NCI-H2081 (cell line): Measurements from ENCODE around the gene ABCD1.

Source experiments
- DNase-seq, 2 experiments: peaks; one replicate each; lab custom pipeline; 2025; lab: John Stamatoyannopoulos, UW

ABCD1 gene

DNA sequence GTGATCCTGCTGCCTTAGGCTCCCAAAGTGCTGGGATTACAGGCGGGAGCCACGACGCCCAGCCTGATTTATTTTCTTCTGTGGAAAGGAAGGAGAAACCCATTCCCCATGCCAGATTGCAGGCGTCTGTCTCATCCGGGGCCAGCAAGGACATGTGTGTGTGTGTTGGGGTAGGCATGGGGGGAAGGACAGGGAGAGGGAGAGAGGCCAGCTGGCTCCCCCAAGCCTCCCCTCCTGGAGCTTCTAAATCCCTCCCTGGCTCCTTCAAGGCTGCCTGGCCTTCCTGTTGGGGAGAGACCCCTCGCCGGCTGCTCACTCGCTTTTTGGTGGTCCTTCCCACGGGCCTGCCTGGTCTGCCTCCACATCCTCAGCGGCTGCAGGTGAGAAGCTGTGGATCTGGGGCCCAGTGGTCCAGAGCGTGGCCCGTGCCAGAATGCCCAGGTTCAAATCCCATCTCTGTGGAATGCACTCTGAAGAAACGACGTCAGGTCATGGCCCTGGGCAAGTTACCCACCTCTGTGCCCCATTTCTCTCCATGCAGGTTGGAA is 38.0 kb downstream of the ABCD1 start:
- DNase-seq: no peak

DNA sequence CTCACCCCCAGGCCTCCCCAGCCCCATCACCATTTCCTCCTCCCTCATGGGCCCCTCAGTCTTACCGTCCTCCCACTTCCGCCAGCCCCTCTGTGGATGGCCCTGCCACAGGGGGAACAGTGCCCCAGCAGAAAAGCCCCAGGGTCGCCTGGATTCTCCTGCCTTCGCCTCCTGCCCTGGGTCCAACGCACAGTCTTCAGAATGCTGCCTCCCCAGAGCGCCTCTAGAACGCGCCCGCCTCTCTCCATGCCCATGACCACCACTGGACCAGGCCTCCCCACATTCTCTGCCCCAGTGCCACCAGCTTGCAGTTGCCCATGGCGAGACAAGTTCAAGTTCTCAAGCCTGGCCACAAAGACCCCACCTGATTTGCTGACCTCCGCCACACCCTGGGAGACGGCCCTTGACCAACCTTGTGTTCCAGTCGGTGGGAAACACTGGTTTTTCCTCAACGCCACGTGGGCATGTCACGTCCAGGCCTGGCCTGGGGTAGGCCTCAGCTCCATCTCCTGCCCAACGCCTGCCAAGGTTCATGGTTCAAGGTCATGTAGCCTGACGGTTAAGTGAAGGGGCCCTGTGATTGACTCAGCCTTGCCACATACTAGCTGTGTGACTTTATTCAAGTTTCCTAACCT is 38.8 kb downstream of the ABCD1 start:
- DNase-seq: no peak

DNA sequence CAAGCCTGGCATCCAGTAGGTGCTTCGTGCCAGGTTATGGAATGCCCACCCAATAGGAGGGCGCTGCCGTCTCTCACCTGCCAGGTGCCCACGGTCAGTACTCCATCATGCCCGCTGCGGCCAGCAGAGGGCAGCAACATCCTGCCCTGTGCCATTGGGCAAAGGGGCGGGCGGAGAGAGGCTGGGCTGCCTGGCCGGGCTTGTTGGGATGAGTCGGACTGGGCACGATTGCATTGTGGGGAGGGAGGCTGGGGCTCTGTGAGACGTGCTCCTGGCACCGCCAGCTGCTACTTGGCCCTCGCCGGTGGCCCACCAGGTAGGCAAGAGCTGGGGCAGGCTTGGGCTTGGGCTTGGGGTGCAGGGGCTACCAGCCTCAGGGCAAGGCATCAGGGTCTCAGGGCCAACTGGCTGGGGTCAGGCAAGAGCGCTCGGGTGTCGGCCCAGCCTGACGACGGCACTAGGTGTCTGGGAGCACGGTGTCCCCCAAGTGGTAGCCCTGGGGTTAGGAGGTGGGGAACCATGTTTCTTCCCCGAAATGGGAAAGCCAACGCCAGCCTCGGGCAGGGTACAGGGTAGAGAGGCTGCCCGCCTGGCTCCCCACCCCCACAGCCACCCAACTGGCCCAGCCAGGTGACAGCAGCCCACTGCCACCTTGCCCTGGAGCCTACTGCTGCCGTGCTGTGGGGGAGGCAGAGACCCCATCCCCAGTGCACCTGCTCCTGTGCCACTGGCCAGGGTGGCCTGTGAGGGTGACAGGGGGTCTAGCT is 39.5 kb downstream of the ABCD1 start, which contains the start of gene PLXNB3:
PLXNB3 (plus strand) TSS at position 261 of the 767 bp plus-strand sequence. CDS start 1,287 bp downstream, outside the sequence.
- peak; percentile 65 to 72 for DNase-seq

DNA sequence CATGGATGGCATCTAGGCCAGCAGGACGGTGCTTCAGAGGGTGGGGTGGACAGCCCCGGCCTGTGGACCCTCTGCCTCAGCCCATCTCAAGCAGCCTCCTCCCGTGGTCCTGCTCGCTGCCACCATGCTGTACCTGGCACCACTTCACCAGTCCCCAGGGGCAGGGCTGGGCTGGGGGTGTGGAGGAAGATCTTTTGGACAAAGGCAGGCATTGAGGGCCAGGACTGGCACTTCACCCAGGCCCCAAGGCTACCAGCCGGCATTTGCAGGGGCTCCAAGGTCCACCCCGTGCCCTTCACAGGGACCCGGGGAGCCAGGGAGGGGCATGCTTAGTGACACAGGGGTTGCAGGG is 40.1 kb downstream of the ABCD1 start:
- no peak for DNase-seq

DNA sequence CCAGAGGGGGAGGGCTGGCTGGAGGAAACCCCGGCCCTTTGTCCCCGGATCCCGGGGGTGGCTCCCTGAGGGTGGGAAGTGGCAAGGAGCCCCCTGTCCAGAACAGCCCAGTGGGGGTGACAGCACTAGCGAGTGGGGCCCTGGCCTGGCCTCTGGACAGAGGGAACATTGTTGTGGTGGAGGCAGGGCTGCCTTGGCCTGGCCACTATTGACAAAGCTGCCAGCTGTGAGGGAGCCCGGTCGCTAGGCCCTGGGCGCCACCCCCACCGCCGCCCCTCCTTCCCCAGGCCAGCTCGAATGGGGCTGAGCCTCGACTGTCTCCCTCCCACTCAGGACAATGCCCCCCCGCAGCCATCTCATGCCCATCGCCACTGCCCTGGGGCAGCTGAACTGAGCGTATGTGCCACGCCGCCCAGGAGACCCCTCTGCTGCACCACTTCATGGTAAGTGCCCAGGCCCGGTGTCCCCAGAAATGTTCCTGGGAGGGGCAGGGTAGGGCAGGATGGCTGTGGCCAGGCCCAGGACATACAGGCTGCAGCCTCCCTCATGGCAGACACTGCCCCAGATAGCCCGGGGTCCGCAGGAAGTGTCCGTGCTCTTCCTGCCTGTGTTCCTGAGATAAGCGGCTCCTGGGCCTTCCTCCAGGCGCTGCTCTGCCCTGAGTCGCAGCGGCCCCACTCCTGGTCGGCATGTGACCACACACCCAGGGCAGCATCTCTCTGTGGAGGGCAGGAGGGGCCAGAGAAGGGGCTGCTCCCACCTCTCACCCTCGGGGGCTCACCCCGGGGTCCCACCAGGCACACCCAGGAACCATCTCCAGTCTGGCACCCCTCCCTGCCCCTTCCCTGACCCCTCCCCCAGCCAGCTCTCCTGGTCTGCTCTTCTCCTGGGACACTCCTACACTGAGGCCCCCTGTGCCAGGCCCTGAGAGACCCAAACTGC is 40.8 kb downstream of the ABCD1 start:
- no peak for DNase-seq

DNA sequence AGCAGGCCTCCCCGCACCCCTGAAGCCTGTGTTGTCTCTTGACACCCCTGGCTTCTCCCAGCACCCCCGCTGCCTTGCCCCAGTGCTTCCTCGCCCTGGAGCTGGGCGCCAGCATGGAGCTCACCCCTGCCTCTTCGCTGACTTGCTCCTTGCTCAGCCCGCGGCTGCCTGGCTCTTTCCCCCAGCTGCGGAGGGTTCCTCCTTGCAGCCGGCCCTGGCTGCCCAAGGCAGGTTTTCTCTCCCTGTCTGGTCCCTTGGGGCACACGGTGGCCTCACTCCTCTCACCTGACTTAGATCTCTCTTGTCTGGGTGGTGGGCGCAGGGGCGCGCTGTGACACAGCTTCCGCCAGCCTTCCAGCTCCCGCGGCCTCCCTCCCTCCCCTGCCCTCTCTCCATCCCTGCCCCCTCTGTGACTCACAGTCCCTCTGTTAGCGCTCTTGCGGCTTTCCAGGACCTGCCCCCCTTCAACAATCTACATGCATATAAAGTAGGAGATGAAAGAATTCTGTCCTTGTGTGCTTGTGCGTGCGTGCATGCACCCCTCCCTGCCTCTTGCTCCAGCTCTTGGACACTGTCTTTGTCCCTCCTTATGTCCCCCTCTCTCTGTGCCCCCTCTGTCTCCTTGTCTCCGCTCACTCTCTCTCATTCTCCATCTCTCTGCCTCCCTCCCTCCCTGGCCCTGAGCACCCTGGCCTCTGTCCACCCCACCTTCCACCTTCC is 41.6 kb downstream of the ABCD1 start:
- no peak for DNase-seq

DNA sequence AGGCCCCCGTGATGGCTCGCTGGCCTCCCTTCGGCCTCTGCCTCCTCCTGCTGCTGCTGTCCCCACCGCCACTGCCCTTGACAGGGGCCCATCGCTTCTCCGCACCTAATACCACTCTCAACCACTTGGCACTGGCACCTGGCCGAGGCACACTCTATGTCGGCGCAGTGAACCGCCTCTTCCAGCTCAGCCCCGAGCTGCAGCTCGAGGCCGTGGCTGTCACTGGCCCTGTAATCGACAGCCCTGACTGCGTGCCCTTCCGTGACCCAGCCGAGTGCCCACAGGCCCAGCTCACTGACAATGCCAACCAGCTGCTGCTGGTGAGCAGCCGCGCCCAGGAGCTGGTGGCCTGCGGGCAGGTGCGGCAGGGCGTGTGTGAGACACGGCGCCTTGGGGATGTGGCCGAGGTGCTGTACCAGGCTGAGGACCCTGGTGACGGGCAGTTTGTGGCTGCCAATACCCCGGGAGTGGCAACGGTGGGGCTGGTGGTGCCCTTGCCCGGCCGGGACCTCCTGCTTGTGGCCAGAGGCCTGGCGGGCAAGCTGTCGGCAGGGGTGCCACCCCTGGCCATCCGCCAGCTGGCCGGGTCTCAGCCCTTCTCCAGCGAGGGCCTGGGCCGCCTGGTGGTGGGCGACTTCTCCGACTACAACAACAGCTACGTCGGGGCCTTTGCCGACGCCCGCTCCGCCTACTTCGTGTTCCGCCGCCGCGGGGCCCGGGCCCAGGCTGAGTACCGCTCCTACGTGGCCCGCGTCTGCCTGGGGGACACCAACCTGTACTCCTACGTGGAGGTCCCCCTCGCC is 42.4 kb downstream of the ABCD1 start:
- no peak for DNase-seq

DNA sequence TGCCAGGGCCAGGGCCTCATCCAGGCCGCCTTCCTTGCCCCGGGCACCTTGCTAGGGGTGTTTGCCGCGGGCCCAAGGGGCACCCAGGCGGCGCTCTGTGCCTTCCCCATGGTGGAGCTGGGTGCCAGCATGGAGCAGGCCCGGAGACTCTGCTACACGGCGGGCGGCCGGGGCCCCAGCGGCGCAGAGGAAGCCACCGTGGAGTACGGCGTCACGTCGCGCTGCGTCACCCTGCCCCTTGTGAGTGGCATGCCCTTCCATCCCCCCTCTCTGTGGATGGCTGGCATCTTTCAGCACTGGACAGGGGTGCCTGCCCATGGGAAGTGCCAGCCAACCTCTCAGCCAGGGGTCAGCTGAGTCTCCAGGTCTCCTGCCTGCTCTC is 43.0 kb downstream of the ABCD1 start:
- no peak for DNase-seq

DNA sequence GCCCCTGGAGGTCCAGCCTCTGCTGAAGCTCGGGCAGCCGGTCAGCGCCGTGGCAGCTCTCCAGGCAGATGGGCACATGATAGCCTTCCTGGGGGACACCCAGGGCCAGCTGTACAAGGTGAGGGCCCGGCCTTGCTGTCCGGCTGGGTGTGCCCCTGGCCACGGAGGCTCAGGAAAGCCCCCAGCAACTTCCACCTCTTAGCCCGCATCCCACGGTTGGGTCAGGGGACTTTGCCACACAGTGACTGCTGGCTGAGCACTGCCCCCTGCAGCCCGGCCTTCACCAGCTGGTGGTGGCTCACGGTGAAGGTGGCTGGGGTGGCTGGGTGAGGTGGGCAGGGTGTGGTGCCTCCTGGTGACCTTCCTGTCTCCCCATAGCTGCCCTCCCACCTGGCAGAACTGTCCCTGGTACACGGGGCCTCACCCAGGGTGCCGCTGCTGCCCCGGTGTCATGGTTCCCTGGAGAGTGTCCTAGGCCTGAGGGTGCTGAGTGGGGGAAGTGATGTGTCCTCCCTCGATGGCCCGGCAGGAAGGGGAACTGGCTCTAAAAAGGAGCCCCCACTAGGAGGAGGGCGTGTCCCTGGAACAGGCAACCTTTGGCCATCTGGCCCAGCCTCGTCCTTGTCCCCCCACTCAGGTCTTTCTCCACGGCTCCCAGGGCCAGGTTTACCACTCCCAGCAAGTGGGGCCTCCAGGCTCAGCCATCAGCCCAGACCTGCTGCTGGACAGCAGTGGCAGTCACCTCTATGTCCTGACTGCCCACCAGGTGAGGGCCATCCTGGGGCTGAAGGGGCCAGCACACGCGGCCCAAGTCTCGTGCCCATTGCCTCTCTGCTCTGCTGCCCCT is 43.9 kb downstream of the ABCD1 start:
- DNase-seq: no peak

DNA sequence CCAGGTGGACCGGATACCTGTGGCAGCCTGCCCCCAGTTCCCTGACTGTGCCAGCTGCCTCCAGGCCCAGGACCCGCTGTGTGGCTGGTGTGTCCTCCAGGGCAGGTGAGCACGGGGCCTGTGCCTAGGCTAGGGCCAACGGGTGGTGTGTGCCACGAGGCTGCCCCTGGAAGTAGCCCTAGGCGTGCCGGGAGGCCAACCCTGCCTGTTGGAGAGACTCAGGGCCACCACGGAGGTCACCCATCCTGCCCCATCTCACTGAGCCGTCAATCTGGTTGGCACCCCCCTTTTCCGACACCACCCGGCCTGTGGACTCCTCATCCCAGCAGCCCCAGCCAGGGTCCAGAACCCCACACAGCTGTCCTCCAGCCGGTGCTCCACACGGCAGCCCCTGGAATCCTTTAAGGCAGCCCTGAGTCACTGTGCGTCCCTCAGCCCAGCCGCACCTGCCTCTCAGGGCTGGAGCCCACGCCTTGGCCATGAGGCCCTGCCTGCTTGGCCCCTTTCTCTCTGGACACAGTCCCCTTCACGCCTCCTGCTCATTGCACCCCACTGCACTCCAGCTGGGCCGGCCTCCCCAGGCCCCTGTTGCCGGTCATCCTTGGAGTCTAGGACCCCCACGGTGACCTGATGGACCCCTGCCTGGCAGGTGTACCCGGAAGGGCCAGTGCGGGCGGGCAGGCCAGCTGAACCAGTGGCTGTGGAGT is 44.7 kb downstream of the ABCD1 start:
- DNase-seq: no peak

DNA sequence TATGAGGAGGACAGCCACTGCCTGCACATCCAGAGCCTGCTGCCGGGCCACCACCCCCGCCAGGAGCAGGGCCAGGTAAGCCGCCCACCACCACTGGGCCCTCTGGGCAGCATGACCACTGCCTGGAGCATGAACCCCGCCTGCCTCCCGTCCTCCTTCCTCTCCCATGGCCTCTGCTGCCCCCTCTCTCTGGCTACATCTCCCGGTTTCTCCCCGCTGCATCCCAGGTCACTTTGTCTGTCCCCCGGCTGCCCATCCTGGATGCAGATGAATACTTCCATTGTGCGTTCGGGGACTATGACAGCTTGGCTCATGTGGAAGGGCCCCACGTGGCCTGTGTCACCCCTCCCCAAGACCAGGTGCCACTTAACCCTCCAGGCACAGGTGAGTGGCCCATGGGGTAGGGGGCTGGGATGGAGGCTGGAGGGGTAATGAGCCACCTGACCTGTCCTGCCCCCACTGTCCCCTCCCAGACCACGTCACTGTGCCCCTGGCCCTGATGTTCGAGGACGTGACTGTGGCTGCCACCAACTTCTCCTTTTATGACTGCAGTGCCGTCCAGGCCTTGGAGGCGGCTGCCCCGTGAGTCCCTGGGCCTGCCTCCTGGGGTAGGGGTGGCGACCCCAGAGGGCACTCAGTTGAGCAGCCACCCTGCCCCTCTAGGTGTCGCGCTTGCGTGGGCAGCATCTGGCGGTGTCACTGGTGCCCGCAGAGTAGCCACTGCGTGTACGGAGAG is 45.4 kb downstream of the ABCD1 start:
- no peak for DNase-seq

DNA sequence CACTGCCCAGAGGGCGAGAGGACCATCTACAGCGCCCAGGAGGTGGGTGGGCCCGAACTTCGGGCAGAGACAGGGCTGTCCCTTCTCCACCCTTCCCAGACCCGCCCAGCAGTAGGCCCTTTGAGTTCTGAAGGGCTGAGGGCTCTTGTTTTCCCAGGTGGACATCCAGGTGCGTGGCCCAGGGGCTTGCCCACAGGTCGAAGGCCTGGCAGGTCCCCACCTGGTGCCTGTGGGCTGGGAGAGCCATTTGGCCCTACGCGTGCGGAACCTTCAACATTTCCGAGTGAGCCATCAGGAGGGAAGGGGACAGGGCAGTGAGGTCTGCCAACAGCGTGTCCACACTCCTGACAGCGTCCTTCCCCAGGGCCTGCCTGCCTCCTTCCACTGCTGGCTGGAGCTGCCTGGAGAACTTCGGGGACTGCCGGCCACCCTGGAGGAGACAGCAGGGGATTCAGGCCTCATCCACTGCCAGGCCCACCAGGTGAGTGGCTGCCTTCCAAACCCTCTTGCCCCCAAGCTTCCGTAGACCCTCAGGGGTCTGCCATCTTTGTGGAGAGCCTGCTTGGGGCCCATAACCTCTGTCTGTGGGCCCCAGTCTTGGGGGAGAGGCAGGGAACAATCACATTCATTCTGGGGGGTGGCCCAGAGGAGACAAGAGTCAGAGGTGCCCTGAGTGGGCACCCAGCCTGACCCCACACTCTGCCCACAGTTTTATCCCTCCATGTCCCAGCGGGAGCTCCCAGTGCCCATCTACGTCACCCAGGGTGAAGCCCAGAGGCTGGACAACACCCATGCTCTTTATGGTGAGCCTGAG is 46.2 kb downstream of the ABCD1 start:
- no peak for DNase-seq

DNA sequence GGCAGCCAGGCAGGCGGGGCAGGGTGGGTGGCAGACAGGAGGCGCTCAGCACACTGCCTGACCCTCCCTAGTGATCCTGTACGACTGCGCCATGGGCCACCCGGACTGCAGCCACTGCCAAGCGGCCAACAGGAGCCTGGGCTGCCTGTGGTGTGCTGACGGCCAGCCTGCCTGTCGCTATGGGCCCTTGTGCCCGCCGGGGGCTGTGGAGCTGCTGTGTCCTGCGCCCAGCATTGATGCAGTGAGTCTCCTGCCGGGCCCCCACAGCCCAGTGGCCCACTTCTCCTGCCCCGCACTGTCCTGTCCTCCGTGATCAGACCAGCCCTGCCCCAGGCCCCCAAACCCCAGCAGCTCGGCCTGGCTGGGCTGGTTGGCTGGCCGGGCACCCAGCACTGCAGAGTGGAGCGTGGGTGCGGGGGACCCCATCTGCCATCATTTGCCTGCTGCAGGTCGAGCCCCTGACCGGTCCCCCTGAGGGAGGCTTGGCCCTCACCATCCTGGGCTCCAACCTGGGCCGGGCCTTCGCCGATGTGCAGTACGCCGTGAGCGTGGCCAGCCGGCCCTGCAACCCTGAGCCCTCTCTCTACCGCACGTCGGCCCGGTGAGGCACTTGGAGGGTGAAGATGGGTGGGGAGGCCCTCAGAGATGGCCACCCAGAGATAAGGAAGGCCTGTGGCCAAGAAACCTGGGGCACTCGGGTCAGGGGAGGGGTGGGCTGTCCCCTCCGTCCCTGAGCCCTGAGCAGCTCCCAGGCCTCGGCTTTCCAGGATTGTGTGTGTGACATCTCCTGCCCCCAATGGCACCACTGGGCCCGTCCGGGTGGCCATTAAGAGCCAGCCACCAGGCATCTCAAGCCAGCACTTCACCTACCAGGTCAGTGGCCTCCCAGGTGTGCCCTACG is 47.0 kb downstream of the ABCD1 start:
- no peak for DNase-seq

DNA sequence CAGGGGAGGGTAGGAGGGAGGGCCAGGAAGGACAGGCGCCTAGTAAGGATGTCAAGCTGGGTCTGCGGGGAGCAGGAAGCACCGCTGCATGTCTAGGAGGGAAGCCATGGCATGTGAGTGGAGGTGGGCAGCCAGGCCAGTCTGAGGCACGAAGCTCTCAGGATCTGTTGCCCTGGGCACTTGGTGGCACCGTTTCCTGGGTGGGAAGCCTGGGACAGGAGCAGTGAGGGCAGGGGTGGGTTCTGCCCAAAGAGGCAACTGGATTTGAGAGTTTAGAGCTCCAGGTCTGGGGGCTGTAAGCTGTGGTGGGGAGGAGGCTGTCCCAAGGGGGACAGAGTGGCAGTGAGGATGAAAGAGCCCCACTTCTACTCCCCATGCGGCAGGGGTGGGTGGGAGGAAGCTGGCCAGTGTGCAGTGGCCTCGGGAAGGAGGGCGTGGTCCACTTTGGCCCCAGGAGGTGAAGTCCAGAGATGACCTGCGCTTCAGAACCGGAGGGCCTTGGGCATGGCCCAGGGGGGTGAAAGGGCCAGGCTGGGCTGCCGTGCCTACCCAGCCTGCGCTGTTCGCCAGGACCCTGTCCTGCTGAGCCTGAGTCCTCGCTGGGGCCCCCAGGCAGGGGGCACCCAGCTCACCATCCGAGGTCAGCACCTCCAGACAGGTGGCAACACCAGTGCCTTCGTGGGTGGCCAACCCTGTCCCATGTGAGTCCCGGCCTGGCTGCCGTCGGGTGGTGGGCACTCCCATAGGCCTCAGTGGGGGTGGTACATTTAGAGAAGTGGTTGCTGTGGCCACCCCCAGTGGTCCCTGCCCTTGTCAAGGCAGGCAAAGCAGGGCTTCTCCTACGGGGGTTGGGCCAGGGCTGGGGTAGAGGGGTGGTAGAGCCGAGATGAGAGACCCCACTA is 47.9 kb downstream of the ABCD1 start:
- DNase-seq: no peak

DNA sequence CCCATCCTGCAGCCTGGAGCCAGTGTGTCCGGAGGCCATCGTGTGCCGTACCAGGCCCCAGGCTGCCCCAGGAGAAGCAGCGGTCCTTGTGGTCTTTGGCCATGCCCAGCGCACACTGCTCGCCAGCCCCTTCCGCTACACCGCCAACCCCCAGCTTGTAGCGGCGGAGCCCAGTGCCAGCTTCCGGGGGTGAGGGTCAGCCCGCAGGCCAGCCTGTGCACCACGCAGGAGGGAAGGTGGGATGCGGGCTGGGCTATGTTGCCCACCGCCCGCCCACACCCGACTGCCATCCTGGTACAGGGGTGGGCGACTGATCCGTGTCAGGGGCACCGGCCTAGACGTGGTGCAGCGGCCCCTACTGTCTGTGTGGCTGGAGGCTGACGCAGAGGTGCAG is 48.6 kb downstream of the ABCD1 start:
- no peak for DNase-seq
